ENCODE measurements around the gene ITGA5. TPM values are rescaled to one million over a fixed set of nuclear protein-coding genes. Genes with fewer than 3 reads are reported as not detected.
A peak's percentile ranks its signal among the peaks of the same experiment; 100 is the strongest.
"Not testable (repeated sequence)": the region's sequence is repeated elsewhere in the genome, so short reads cannot be mapped to it uniquely, and the experiment has no call there.

The ITGA5 gene
- total RNA-seq, 1 donor from 2014 or later = 317 TPM

GRCh38 chr12:54355104-54355815, 63.8 kb downstream of the ITGA5 start:
- Histone ChIP-seq H3K4me3 (ENCODE audit: insufficient read depth, low read depth, low read length) (no peak overlapping the region), H3K4me2 (ENCODE audit: low read length) (no peak overlapping the region), H3K4me1 (ENCODE audit: insufficient read depth, low read length) (peaks cover 48% of the 10 kb centered on the region), H3K9me3 (ENCODE audit: insufficient read depth, low read depth, low read length) (no peaks in the 10 kb centered on the region), H3K9ac (ENCODE audit: low read length) (no peak overlapping the region), H3K79me2 (ENCODE audit: insufficient read depth, low read length) (no peaks in the 10 kb centered on the region), H4K20me1 (ENCODE audit: insufficient read depth, low read length) (no peaks in the 10 kb centered on the region), H3K36me3 (ENCODE audit: insufficient read depth, low read length) (peaks cover 7% of the 10 kb centered on the region), H2AFZ (ENCODE audit: low read depth, low read length) (no peak overlapping the region), H3K27ac (ENCODE audit: low read depth, low read length) (no peak overlapping the region), H3K27me3 (ENCODE audit: insufficient read depth, low read length) (no peaks in the 10 kb centered on the region)
- no peaks in the 10 kb centered on the region for H3K36me3 Mint-ChIP-seq (ENCODE audit: low read depth, unreplicated experiment)
- FAIRE-seq (no peak), DNase-seq (ENCODE audit: low read depth) (no peak)
- H3K4me1 Mint-ChIP-seq (ENCODE audit: low read depth, unreplicated experiment) = peaks cover 47% of the 10 kb centered on the region
- no peak for TF ChIP-seq CTCF (IDR thresholded peaks at IDR 0.05; ENCODE audit: insufficient read depth, low read depth, low read length)
- TF ChIP-seq EZH2 (IDR thresholded peaks at IDR 0.05; ENCODE audit: insufficient read depth, low read length) = no peak
- H3K27me3 Mint-ChIP-seq (ENCODE audit: low read depth, unreplicated experiment) = no peaks in the 10 kb centered on the region
- H3K27ac Mint-ChIP-seq (ENCODE audit: unreplicated experiment) = peak overlapping the region; percentile 31
- H3K9me3 Mint-ChIP-seq (ENCODE audit: unreplicated experiment) = no peaks in the 10 kb centered on the region
- H3K4me3 Mint-ChIP-seq (ENCODE audit: unreplicated experiment) = peak overlapping the region; percentile 71

GRCh38 chr12:54354271-54354670, 64.8 kb downstream of the ITGA5 start:
- not testable (repeated sequence) for H3K9ac ChIP-seq (ENCODE audit: low read length); H3K79me2 ChIP-seq (ENCODE audit: insufficient read depth, low read length); H3K27me3 Mint-ChIP-seq (ENCODE audit: low read depth, unreplicated experiment); H3K27ac Mint-ChIP-seq (ENCODE audit: unreplicated experiment); DNase-seq (ENCODE audit: low read depth); H4K20me1 ChIP-seq (ENCODE audit: insufficient read depth, low read length); H2AFZ ChIP-seq (ENCODE audit: low read depth, low read length); FAIRE-seq; H3K4me2 ChIP-seq (ENCODE audit: low read length); H3K36me3 Mint-ChIP-seq (ENCODE audit: low read depth, unreplicated experiment); H3K27ac ChIP-seq (ENCODE audit: low read depth, low read length); H3K9me3 Mint-ChIP-seq (ENCODE audit: unreplicated experiment); H3K9me3 ChIP-seq (ENCODE audit: insufficient read depth, low read depth, low read length); H3K4me3 ChIP-seq (ENCODE audit: insufficient read depth, low read depth, low read length); H3K27me3 ChIP-seq (ENCODE audit: insufficient read depth, low read length)
- Histone ChIP-seq H3K36me3 (ENCODE audit: insufficient read depth, low read length) (peaks cover 16% of the 10 kb centered on the region), H3K4me1 (ENCODE audit: insufficient read depth, low read length) (peaks cover 39% of the 10 kb centered on the region)
- H3K4me3 Mint-ChIP-seq (ENCODE audit: unreplicated experiment) = peak overlapping the region; percentile 45
- peaks cover 50% of the 10 kb centered on the region for H3K4me1 Mint-ChIP-seq (ENCODE audit: low read depth, unreplicated experiment)

DNA sequence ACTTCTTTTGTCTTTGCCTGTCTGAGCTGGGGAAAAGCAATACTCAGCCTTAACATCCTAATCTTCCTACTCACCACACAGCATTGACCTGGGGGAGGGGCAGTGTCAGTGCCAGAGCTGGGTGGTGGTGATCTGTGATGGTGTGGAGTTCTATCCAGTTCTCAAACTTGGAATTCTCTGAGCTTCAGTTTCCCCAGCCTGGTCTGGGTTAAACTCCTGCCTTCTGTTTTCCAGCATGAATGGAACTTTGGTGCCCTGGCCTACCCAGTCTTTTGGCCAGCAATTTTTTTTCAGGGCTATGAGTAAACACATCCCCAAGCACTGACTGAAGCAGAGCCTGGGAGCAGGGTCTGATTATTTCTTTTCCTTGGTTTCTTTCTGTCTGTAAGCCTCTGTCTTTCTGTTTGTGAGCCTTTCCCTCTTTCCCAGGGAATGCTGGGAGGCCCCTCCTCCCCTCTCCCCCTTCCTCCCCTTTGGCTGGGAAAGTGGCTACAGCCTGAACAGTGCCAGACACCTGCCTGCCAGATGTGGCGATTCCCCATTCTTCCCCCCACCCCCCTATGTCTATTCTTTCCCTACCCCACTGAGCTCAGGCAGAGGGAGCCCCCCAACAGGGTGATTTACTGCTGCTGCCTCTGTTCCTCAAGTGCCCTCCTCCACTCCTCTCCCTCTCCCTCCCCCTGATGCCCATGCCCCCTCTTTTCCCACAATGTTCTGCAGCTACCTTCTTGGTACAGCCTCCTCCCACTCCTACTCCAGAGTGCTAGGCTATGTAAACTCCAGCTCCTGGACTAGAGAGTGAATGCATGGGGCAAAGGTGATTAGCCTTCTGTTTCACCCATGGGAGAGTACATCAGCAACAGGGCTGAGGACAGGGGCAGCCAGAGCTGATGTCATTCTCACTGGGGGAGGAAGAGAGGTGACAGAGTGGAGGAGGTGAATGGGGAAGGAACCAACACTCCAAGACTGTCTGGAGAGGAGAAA, 65.9 kb downstream of the ITGA5 start:
- Histone ChIP-seq H3K4me1 (ENCODE audit: insufficient read depth, low read length) (peaks cover 33% of the 10 kb centered on the region), H3K27me3 (ENCODE audit: insufficient read depth, low read length) (no peaks in the 10 kb centered on the region), H3K4me2 (ENCODE audit: low read length) (peak overlapping the region; percentile 76), H3K79me2 (ENCODE audit: insufficient read depth, low read length) (no peaks in the 10 kb centered on the region), H3K9me3 (ENCODE audit: insufficient read depth, low read depth, low read length) (no peaks in the 10 kb centered on the region), H3K27ac (ENCODE audit: low read depth, low read length) (peak overlapping the region; percentile 73), H3K36me3 (ENCODE audit: insufficient read depth, low read length) (peaks cover 23% of the 10 kb centered on the region), H2AFZ (ENCODE audit: low read depth, low read length) (no peak overlapping the region), H4K20me1 (ENCODE audit: insufficient read depth, low read length) (no peaks in the 10 kb centered on the region), H3K4me3 (ENCODE audit: insufficient read depth, low read depth, low read length) (no peak overlapping the region), H3K9ac (ENCODE audit: low read length) (peak overlapping the region; percentile 73)
- Mint-ChIP-seq H3K27me3 (ENCODE audit: low read depth, unreplicated experiment) (no peaks in the 10 kb centered on the region), H3K36me3 (ENCODE audit: low read depth, unreplicated experiment) (peaks cover 7% of the 10 kb centered on the region), H3K4me1 (ENCODE audit: low read depth, unreplicated experiment) (peaks cover 50% of the 10 kb centered on the region), H3K9me3 (ENCODE audit: unreplicated experiment) (no peaks in the 10 kb centered on the region), H3K27ac (ENCODE audit: unreplicated experiment) (peak overlapping the region; percentile 96), H3K4me3 (ENCODE audit: unreplicated experiment) (peak overlapping the region; percentile 69)
- no peak for FAIRE-seq
- no peak for TF ChIP-seq CTCF (IDR thresholded peaks at IDR 0.05; ENCODE audit: insufficient read depth, low read depth, low read length)
- no peak for TF ChIP-seq EZH2 (IDR thresholded peaks at IDR 0.05; ENCODE audit: insufficient read depth, low read length)
- peak; percentile 51 for DNase-seq (ENCODE audit: low read depth)
